D721Med (cell line): ENCODE data around the gene CBX4.
A peak's percentile ranks its signal among the peaks of the same experiment; 100 is the strongest.

Experiments
- DNase-seq: peaks from one replicate; pipeline ENCODE4 v3.0.0; 2011; ENCODE audit warnings: low spot score; ENCODE audit not compliant: insufficient read length
- FAIRE-seq: peaks from 2 replicates; lab custom pipeline; 2011; peaks lifted over from hg19 to GRCh38; lab: Jason Lieb, UNC
- TF ChIP-seq, protein P1 (sequence below): IDR thresholded peaks from 2 replicates; pipeline ENCODE4 v1.5.1; 2012; ENCODE audit warnings: mild to moderate bottlenecking, control low read depth; ENCODE audit not compliant: insufficient read depth; ENCODE audit errors: missing control alignments

Gene CBX4

DNA sequence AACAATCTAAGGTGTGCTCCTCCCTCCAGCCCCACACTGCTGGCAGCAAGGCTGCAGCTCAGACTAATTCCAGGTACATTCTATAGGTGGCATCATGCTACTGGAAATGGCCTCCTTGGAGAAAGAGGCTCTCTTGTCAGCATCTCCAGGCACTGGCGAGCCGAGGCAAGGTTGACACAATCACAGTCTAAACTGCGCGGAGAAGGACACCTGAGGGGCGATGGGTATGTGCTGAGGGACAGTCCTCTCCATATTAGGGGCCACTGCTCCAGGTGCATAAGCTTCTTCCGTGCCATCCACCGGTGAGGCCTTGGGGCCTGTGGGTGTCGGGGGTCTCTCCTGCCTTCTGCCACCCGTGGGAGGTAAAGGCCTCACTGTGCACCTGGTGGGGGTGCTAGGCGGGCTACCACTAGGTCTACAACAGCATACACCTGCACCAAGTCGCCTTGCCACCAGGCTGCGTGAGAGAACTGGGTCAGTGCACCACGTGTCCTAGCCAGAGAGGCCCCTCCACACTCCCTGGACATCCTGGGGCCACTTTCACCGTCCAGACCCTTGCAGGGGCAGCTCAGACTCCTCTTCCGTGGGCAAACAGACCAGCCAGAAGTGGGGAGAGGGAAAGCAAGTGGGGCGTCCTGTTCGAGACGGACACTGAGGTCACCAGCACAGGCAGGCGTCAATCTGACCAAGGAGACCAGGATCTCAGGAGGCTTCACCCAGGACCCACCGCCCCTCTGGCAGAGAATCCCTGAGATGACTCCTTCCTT is 30.3 kb downstream of the CBX4 start:
- TF ChIP-seq, protein P1, sequence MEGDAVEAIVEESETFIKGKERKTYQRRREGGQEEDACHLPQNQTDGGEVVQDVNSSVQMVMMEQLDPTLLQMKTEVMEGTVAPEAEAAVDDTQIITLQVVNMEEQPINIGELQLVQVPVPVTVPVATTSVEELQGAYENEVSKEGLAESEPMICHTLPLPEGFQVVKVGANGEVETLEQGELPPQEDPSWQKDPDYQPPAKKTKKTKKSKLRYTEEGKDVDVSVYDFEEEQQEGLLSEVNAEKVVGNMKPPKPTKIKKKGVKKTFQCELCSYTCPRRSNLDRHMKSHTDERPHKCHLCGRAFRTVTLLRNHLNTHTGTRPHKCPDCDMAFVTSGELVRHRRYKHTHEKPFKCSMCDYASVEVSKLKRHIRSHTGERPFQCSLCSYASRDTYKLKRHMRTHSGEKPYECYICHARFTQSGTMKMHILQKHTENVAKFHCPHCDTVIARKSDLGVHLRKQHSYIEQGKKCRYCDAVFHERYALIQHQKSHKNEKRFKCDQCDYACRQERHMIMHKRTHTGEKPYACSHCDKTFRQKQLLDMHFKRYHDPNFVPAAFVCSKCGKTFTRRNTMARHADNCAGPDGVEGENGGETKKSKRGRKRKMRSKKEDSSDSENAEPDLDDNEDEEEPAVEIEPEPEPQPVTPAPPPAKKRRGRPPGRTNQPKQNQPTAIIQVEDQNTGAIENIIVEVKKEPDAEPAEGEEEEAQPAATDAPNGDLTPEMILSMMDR, result peak; percentile 41
- DNase-seq (no peak), FAIRE-seq (no peak)

DNA sequence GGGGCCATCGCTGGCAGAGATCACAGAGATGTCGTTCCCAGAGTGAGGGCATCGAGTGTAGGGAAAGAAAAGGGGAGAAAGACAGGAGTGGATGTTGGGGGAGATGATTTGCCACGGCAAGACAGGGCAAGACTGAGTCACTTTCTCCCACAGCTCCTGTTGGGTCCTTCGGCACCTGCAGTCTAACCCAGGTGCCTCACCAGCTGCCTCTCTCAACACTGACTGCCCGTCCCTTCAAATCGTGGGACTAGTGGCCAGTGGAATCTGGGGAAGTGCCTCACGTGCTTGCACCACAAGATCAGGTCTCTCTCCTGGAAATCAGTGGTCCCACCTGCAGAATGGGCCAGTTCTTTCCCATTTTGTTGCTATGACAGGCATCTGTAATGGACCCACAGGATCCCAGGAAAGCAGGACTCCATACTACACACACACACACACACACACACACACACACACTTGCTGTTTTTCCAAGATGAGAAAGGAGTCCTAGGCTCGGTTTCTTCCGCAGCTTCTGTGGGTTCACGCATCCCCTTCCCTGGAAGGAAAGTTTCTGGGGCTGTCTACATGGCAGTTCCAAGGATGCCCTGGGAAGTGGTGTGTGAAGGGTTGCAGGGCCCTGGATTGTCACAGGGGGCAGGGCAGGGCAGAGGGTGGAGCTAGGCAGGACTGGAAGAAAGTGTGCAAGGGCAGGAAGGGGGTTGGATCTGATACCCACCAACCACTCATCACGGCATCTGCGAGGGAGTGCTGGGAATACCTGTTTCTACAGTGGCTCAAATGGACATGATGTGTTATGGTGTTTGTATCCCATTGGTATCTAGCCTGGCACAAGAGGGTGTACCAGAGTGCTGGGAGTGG is 32.1 kb downstream of the CBX4 start:
- TF ChIP-seq, protein P1, result no peak
- DNase-seq (no peak), FAIRE-seq (no peak)

DNA sequence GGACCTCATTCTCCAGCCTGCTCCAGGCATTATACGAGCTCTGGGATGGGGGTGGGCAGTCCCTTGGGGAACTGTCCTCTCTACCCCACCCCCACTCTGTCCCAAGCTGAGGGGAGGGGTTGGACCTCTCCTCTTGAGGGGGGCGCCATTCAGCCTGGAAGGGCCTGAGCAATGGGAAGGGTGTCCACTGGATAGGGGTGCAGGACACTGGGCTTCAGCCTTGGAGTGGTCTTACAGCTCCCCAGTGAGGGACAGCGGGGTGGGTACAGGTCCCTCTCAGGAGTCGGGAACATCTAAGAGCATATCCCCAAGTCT is 32.8 kb downstream of the CBX4 start:
- no peak for DNase-seq
- TF ChIP-seq, protein P1, result no peak
- no peak for FAIRE-seq

DNA sequence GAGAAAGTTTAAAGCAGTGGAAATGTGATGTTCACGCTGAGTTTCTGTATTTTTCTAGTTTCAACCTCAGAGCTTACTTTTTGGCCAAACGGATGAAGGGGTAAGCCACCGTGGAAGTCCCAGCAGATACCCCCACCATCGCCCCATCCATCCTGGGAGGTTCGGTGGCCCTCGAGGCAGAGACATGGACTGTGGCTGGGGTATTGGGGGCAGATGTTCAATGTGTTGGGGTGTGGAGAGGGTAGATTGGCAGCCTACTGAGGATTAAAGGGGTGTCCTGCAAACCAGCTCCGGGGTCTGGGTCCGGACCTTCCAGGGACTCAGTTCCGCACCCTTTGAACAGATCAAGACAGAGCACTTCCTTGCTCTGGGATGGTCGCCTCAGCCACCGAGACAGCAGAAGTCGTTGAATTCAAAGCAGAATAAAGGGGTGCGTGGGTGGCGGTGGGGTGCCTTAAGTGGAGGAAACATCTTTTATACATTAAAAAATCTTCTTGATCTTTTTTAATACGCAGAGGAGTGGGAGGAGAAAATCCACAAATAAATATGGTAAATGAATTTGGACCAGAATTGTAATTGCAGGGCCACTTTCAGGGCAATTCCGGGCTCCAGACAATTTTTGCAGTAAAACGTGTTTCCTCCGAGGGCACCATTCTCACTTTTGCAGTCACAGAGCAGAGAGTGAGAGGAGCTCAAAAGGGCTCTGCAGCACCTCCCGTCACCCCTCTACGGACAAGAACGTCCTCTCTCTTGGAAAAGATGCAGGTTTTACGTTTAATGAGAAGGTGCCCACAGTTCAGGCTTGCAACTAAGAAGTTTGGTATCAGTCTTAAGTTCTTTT is 34.2 kb downstream of the CBX4 start:
- FAIRE-seq, result no peak
- TF ChIP-seq, protein P1, result no peak

DNA sequence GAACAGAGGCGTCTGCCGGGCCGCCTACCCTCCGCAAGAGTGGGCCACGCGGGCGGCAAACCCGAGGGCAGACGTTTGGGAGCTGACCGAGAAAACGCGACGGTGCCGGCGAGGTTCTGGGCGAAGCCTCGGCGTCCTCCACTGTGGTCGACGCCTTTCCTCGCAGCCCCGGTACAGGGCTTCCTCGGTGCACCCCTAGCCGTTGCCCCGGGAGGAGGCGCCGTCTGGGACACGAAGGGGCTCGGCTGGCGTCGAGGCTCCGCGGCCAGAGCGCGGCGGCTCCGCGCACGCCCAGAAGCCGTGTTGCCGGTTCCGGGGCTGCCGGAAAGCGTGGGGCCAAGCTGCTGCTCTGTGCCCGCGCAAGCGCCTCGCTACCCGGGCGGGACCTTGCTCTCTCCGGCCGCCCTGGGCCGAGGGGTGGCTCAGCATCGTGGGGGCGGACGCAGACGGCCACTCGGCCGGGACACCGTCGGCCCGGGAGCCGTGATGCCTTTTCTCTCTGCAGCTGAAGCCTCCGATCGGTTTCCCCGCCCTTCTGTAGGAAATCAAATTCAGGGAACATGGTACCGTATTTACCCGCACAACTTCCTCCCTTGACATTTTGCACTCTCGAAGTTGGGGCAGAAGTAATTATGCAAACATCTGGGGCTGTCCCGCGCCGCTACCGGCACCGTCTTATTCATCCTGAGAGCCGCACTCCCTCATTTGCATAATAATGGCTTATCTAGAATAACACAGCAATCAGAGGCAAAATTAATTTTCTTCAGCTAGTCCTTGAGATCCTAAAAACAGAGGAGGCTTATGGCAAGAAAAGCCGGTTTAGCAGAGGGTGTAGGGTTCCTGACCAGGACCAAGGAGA is 35.0 kb downstream of the CBX4 start:
- FAIRE-seq (no peak), DNase-seq (no peak)
- TF ChIP-seq, protein P1, result no peak

More for the DNA sequence above, 34.2 kb downstream of the CBX4 start:
- no peak for DNase-seq

DNA sequence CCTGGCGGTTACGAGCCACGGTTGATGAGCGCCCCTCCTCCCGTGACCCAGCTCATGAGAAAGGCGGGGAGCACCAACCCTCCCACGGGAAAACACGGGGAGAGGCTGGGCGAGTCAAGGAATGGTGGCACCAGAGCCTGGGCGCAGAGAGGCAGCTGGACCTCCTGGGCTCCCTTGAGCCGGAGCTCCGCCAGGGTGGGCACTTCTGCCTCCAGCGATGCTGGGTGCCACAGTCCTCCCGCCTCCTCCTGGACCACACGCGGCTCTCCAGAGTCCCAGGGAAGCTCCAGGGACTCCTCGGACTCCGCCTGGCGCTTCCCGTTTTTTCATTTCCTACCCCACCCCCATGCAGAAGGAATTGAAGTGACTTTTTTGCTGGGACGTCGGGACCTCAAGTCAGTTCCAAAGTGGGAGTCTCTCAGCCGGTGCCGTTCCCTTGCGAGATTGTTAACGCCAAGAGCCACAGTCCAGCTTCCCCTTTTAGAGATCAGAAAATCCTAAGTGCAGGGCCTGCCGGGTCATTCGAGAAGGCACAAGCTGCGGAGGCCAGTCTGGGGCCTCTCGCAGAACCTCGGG is 35.7 kb downstream of the CBX4 start:
- DNase-seq (no peak), FAIRE-seq (no peak)
- TF ChIP-seq, protein P1, result no peak
